GM12878 (cell line): ENCODE results near the gene VWA5B2. TPM values are rescaled to one million over a fixed set of nuclear protein-coding genes. Genes with fewer than 3 reads are reported as not detected.

ENCODE experiments used
- ATAC-seq: fragments of 200-7000 bp; cut with Tn5 transposase; 3 replicates; pipeline ENCODE4 v1.9.1; 2020; ENCODE audit warnings: mild to moderate bottlenecking, moderate library complexity
- BruUV-seq: library from RNA; stranded (reverse); fragments of 400-500 nt; replicated peaks from 2 replicates; lab custom pipeline; 2021; lab: Mats Ljungman, UMichigan
- CTCF ChIA-PET: fragments of 300-600 bp; sonication (Branson Sonifier 250); formaldehyde crosslinking; extraction: SDS; loops from one replicate; lab custom pipeline; 2021; ENCODE audit warnings: inconsistent platforms; lab: Yijun Ruan, JAX
- POLR2A ChIA-PET: fragments of 350-600 bp; formaldehyde crosslinking; extraction: SDS; loops from one replicate; lab custom pipeline; 2021; ENCODE audit warnings: inconsistent platforms; lab: Charles Lee
- RAD21 ChIA-PET: fragments of 300-600 bp; sonication (Branson Sonifier 250); formaldehyde crosslinking; loops from one replicate; lab custom pipeline; 2023; ENCODE audit warnings: antibody characterized with exemption; ENCODE audit not compliant: unreplicated experiment; lab: Charles Lee
- SMC1A ChIA-PET: fragments of 300-600 bp; sonication (Branson Sonifier 250); formaldehyde crosslinking; loops from one replicate; lab custom pipeline; 2023; ENCODE audit not compliant: unreplicated experiment, uncharacterized antibody; lab: Charles Lee
- DNase-seq: peaks from one replicate; pipeline ENCODE4 v3.0.0-alpha.2; 2011; ENCODE audit warnings: low read depth, low spot score
- FAIRE-seq: peaks from 3 replicates; lab custom pipeline; 2011; peaks lifted over from hg19 to GRCh38; lab: Jason Lieb, UNC
- H2AFZ ChIP-seq: 2 replicates; pipeline ENCODE4 v1.6.0; 2011; ENCODE audit warnings: low read depth, low read length, control low read depth; ENCODE audit not compliant: control insufficient read depth
- H3K27ac ChIP-seq: 2 replicates; pipeline ENCODE4 v1.5.1; 2011; ENCODE audit warnings: control low read depth; ENCODE audit not compliant: control insufficient read depth, insufficient read depth
- H3K27me3 ChIP-seq, 2 experiments: replicated peaks in 1 of 2; 2 replicates each; pipeline versions ENCODE4 v1.6.0 to v1.6.1; 2011; ENCODE audit warnings: low read length in 1 of 2; ENCODE audit not compliant: control insufficient read depth in 2 of 2, insufficient read depth in 2 of 2
- H3K36me3 ChIP-seq, 2 experiments: 2 replicates each; pipeline ENCODE4 v1.5.1; 2011; ENCODE audit warnings: low read length in 1 of 2; ENCODE audit not compliant: control insufficient read depth in 2 of 2, insufficient read depth in 2 of 2
- H3K4me1 ChIP-seq: 2 replicates; pipeline ENCODE4 v1.6.1; 2011; ENCODE audit warnings: mild to moderate bottlenecking, low read length, moderate library complexity, mixed read lengths; ENCODE audit not compliant: control insufficient read depth, insufficient read depth
- H3K4me2 ChIP-seq: 2 replicates; pipeline ENCODE4 v1.6.0; 2011; ENCODE audit warnings: control low read depth; ENCODE audit not compliant: control insufficient read depth, insufficient read depth
- H3K4me3 ChIP-seq: fragments of 200-600 bp; sonication (generic); 2 replicates; pipeline ENCODE4 v1.5.1; 2016
- H3K79me2 ChIP-seq: 2 replicates; pipeline ENCODE4 v1.6.0; 2011; ENCODE audit warnings: low read length; ENCODE audit not compliant: control insufficient read depth, insufficient read depth
- H3K9ac ChIP-seq: 2 replicates; pipeline ENCODE4 v1.8.0; 2011; ENCODE audit warnings: low read length, control low read depth, mixed read lengths; ENCODE audit not compliant: control insufficient read depth, insufficient read depth
- H3K9me3 ChIP-seq: replicated peaks from 3 replicates; pipeline ENCODE4 v1.5.1; 2011; ENCODE audit warnings: mild to moderate bottlenecking, low read length; ENCODE audit not compliant: control insufficient read depth, insufficient read depth
- H4K20me1 ChIP-seq: 2 replicates; pipeline ENCODE4 v1.6.0; 2011; ENCODE audit not compliant: control insufficient read depth, insufficient read depth
- EGR1 ChIP-seq, 2 experiments: IDR thresholded peaks; 1 replicate in 1 of 2; 2 replicates in 1 of 2; pipeline ENCODE4 v1.6.1; 2011 to 2012; ENCODE audit warnings: low read depth in 2 of 2, low read length in 2 of 2, borderline replicate concordance in 1 of 2, mild to moderate bottlenecking in 1 of 2, moderate library complexity in 1 of 2
- GATAD2B ChIP-seq: fragments of 450-650 bp; conservative IDR thresholded peaks from 2 replicates; pipeline ENCODE4 v1.6.1; 2017; ENCODE audit warnings: low read depth, mild to moderate bottlenecking, moderate library complexity
- RAD21 ChIP-seq: IDR thresholded peaks from 2 replicates; pipeline ENCODE4 v1.6.1; 2011; ENCODE audit warnings: mild to moderate bottlenecking, low read depth, low read length, moderate library complexity; ENCODE audit not compliant: insufficient read depth
- RBBP5 ChIP-seq: fragments of 200-600 bp; sonication (generic); conservative IDR thresholded peaks from 2 replicates; pipeline ENCODE4 v1.6.1; 2016
- SUZ12 ChIP-seq: fragments of 200-600 bp; sonication (generic); IDR thresholded peaks from one replicate; pipeline ENCODE4 v1.6.1; 2018; ENCODE audit warnings: antibody characterized with exemption, mild to moderate bottlenecking; ENCODE audit not compliant: unreplicated experiment
- ZBED1 ChIP-seq: IDR thresholded peaks from 2 replicates; pipeline ENCODE4 v1.6.1; 2016; ENCODE audit warnings: borderline replicate concordance
- ZNF217 ChIP-seq: fragments of 450-650 bp; IDR thresholded peaks from 2 replicates; pipeline ENCODE4 v1.6.1; 2017; ENCODE audit warnings: antibody characterized with exemption, mild to moderate bottlenecking
- ZNF622 ChIP-seq: fragments of 450-650 bp; IDR thresholded peaks from 2 replicates; pipeline ENCODE4 v1.6.1; 2017; ENCODE audit warnings: mild to moderate bottlenecking, inconsistent platforms
- WGBS: methylation state at CpG from one replicate; pipeline ENCODE4 v1.1.6; 2016; ENCODE audit warnings: low lambda C conversion rate; ENCODE audit not compliant: insufficient replicate concordance, insufficient coverage; ENCODE audit errors: missing lambda C conversion rate; 5-methylcytosine and 5-hydroxymethylcytosine counted together
- in situ Hi-C: fragments of 300-500 bp; cut with MboI; formaldehyde crosslinking; loops from 9 replicates; pipeline ENCODE4 v1.14.3; 2018; ENCODE audit warnings: mixed read lengths
- intact Hi-C: fragments of 100-400 bp; cut with micrococcal nuclease; formaldehyde crosslinking; loops from one replicate; pipeline ENCODE4 v1.14.2; 2022; ENCODE audit not compliant: unreplicated experiment
- polyA plus RNA-seq, 11 experiments: library from polyadenylated mRNA; depleted of rRNA in 4 of 11; unstranded in 6 of 11; stranded (reverse) in 5 of 11; fragments of >200 nt; fragmentation: Nextera tagmentation in 4 of 11; fragmentation: Illumina TruSeq in 1 of 11; extraction: Ambion mirVana in 4 of 11; extraction: Trizol in 1 of 11; gene quantifications; 1 replicate in 1 of 11; 2 replicates in 10 of 11; pipeline versions ENCODE4 v1.2.1 to v1.2.3, GENCODE V29; 2011 to 2016; ENCODE audit warnings: inconsistent platforms in 2 of 11, missing spikeins in 2 of 11, low read depth in 1 of 11
- total RNA-seq, 4 experiments: library from RNA; depleted of rRNA in 3 of 4; stranded (reverse); fragments of >200 nt in 3 of 4; fragmentation: Illumina TruSeq in 1 of 4; extraction: Trizol in 1 of 4; gene quantifications; 2 replicates each; pipeline versions ENCODE4 v1.2.1 to v1.2.3, GENCODE V29; 2013 to 2021

VWA5B2 gene
- total and polyA plus RNA-seq, 10 of the 15 experiments (the other 5 are each of a cell fraction or from before 2014, with no cell fraction given), result 0.03 to 0.09 TPM; not detected in 8

DNA sequence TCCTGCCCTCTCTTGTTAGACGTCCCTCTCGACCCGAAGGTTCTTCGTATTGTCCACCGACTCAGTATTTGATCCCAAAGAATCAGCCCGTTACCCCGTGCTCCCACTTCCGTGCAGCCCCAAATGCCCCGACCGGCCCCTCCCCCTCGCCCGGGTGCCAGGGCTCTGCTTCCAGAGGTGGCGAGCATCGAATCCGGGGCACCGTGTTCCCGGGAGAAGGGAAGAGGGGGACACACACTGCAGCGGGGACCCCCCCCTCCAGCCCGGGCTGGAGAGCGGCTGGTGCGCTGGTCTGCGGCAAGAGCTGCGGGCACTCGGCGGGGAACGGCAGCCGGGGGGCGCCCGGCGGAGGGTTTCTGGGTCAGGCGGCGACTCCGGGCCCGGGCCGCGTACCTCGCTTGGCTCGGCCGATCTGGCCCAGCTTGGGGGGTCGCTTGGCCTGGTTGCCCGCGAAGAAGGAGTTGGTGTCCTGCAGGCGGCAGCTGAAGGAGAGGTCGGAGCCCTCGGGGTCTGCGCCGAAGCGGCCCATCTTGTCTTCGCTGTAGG is 31.4 kb downstream of the VWA5B2 start:
- Histone ChIP-seq H3K27me3 (peaks cover 2 to 11% of the 10 kb centered on the region in 2 experiments), H3K27ac (no peak overlapping the region), H4K20me1 (no peaks in the 10 kb centered on the region), H3K79me2 (no peaks in the 10 kb centered on the region), H3K4me3 (peak overlapping the region; percentile 55; the same call in 1 of the 2 replicates), H3K36me3 (no peaks in the 10 kb centered on the region), H3K4me1 (0 out of 2 replicates have a peak, but pooled peaks cover 4% of the 10 kb centered on the region), H3K9me3 (no peaks in the 10 kb centered on the region), H3K4me2 (peak overlapping the region; percentile 64), H2AFZ (peak overlapping the region; percentile 12; the same call in 1 of the 2 replicates), H3K9ac (no peak overlapping the region)
- TF ChIP-seq RAD21 (no peak), SUZ12 (peak; percentile 94), GATAD2B (0 out of 2 replicates have a peak, but pooled peaks have one; percentile 32), ZNF622 (no peak), ZBED1 (no peak), ZNF217 (no peak)
- ChIA-PET CTCF (interaction anchor here (1.1 kb wide), 1 partner anchor 11 kb away, joined by 5 read pairs; the partner anchor contains the start of gene EEF1AKMT4), SMC1A (no interaction called here), RAD21 (no interaction called here), POLR2A (interaction anchor here (0.6 kb wide), 1 partner anchor 355 kb away, joined by 3 read pairs; no protein-coding TSS in a partner anchor)
- no TSS peak for BruUV-seq
- DNase-seq, result no peak
- WGBS, result 4% methylated on average over 38 of the region's 49 CpGs
- intact Hi-C loops (no loop called here), in situ Hi-C loops (no loop called here)
- no peak for FAIRE-seq
- no peak; the same call in 2 of the 3 replicates for ATAC-seq

DNA sequence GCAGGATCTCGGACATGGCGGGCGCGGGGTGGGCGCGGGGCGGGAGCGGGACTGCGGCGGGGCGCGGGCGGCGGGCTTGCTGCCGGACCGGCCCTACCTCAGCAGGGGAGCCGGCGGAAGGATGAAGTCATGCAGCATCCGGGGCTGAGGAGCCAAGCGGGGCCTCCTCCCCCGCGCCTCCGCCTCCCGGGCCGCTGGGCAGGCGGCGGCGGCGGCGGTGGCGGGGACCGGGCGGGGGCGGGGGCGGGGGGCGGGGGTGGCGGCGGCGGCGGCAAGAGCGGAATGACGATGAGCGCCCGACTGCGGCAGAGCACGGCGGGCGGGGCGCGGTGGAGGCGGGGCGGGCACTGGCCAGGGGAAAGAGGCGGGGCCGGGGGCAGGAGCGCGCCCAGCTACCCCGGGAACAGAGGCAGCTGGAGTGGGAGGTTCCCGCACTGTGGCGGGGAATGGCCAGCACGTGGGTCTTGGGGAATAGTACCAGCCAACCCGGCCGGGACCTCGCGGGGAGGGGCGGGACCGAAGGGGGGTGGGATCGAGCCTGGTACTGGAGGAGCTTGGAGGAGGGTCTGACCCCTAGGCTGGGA is 32.0 kb downstream of the VWA5B2 start, which contains the start of gene CAMK2N2:
Gene CAMK2N2, minus strand, starts transcription at position 284 of the 584 bp plus-strand sequence. Its CDS starts 268 bp downstream, at position 16.
- POLR2A ChIA-PET, result interaction anchor here (0.5 to 0.6 kb wide), 2 partner anchors 87 to 355 kb away, joined by 3 to 5 read pairs; no protein-coding TSS in a partner anchor
- BruUV-seq, result no TSS peak
- H3K4me3 ChIP-seq, result peak within 1 kb of the TSS; percentile 67; the same call in 1 of the 2 replicates
- no peaks in the 10 kb centered on the region for H3K79me2 ChIP-seq
- no peaks in the 10 kb centered on the region for H3K9me3 ChIP-seq
- in situ Hi-C loops, result no loop called here
- H2AFZ ChIP-seq, result peak within 1 kb of the TSS; percentile 41
- TF ChIP-seq EGR1 (IDR thresholded peaks at IDR 0.05; ENCODE audit: borderline replicate concordance in 1 of 2, low read depth in 2 of 2, low read length in 2 of 2) (peak in 1 of 2 experiments; percentile 71; a peak in 1 of 3 replicates), RBBP5 (no peak)
- TF ChIP-seq, all 136 proteins: peak for 1
- RAD21 ChIA-PET, result no interaction called here
- no peak within 1 kb of the TSS for H3K9ac ChIP-seq
- H3K27ac ChIP-seq, result no peak within 1 kb of the TSS
- H3K4me2 ChIP-seq, result peak within 1 kb of the TSS; percentile 90
- intact Hi-C loops, result no loop called here
- no peak for FAIRE-seq
- no peaks in the 10 kb centered on the region for H3K36me3 ChIP-seq
- H4K20me1 ChIP-seq, result no peaks in the 10 kb centered on the region
- H3K4me1 ChIP-seq, result 0 out of 2 replicates have a peak, but pooled peaks cover 4% of the 10 kb centered on the region
- ATAC-seq, result peak; percentile 81
- SMC1A ChIA-PET, result no interaction called here
- WGBS, result 0% methylated on average over 1 of the region's 67 CpGs
- CTCF ChIA-PET, result no interaction called here
- DNase-seq, result no peak
- peaks cover 2 to 11% of the 10 kb centered on the region in 2 experiments for H3K27me3 ChIP-seq
